Nephron progenitor cell (in vitro differentiated cells): ENCODE measurements around the gene IMPDH1.

Source experiments
- DNase-seq: peaks from one replicate; pipeline ENCODE4 v3.0.0; 2021
- H3K27ac Mint-ChIP-seq: 2 replicates; pipeline ENCODE4 v1.8.0; 2021; ENCODE audit warnings: mild to moderate bottlenecking, moderate library complexity, mixed read lengths
- H3K27me3 Mint-ChIP-seq: 2 replicates; pipeline ENCODE4 v1.8.0; 2021; ENCODE audit warnings: mild to moderate bottlenecking, low read depth, mixed read lengths; ENCODE audit not compliant: poor library complexity
- H3K36me3 Mint-ChIP-seq: 2 replicates; pipeline ENCODE4 v1.8.0; 2021; ENCODE audit warnings: low read depth, mixed read lengths
- H3K4me1 Mint-ChIP-seq: 2 replicates; pipeline ENCODE4 v1.8.0; 2021; ENCODE audit warnings: mixed read lengths
- H3K4me3 Mint-ChIP-seq: 2 replicates; pipeline ENCODE4 v1.8.0; 2021; ENCODE audit warnings: mild to moderate bottlenecking, moderate library complexity, mixed read lengths
- H3K9me3 Mint-ChIP-seq: 2 replicates; pipeline ENCODE4 v1.8.0; 2021; ENCODE audit warnings: mild to moderate bottlenecking, moderate library complexity, mixed read lengths
- CTCF ChIP-seq: fragments of 200-600 bp; sonication (generic); IDR thresholded peaks from 2 replicates; pipeline ENCODE4 v1.5.0; 2021; ENCODE audit warnings: antibody characterized with exemption

Gene IMPDH1

GRCh38 chr7:128393526-128394330 lies 16.1 kb downstream of the IMPDH1 start:
- no peak for DNase-seq
- TF ChIP-seq CTCF: no peak
- peaks cover 7% of the 10 kb centered on the region for H3K36me3 Mint-ChIP-seq
- H3K9me3 Mint-ChIP-seq: no peaks in the 10 kb centered on the region
- no peak overlapping the region for H3K27ac Mint-ChIP-seq
- no peaks in the 10 kb centered on the region for H3K27me3 Mint-ChIP-seq
- peaks cover 21% of the 10 kb centered on the region for H3K4me1 Mint-ChIP-seq
- H3K4me3 Mint-ChIP-seq: no peak overlapping the region

GRCh38 chr7:128392446-128393327 lies 17.1 kb downstream of the IMPDH1 start:
- peaks cover 7% of the 10 kb centered on the region for H3K36me3 Mint-ChIP-seq
- H3K27ac Mint-ChIP-seq: peak overlapping the region; percentile 22
- H3K9me3 Mint-ChIP-seq: no peaks in the 10 kb centered on the region
- no peak overlapping the region for H3K4me3 Mint-ChIP-seq
- no peak for TF ChIP-seq CTCF
- peaks cover 26% of the 10 kb centered on the region for H3K4me1 Mint-ChIP-seq
- peaks cover 7% of the 10 kb centered on the region for H3K27me3 Mint-ChIP-seq
- DNase-seq: no peak

GRCh38 chr7:128391805-128392204 lies 18.0 kb downstream of the IMPDH1 start:
- Mint-ChIP-seq H3K4me1 (peaks cover 26% of the 10 kb centered on the region), H3K36me3 (peaks cover 3% of the 10 kb centered on the region), H3K9me3 (no peaks in the 10 kb centered on the region), H3K27ac (no peak overlapping the region), H3K4me3 (no peak overlapping the region), H3K27me3 (peaks cover 16% of the 10 kb centered on the region)
- DNase-seq: no peak
- TF ChIP-seq CTCF: no peak

- Mint-ChIP-seq H3K4me3 (no peak overlapping the region), H3K4me1 (peaks cover 26% of the 10 kb centered on the region), H3K9me3 (no peaks in the 10 kb centered on the region), H3K27me3 (peaks cover 20% of the 10 kb centered on the region), H3K36me3 (no peaks in the 10 kb centered on the region), H3K27ac (no peak overlapping the region)
- DNase-seq: no peak
- no peak for TF ChIP-seq CTCF
Observed at GRCh38 chr7:128390871-128391565, 18.8 kb downstream of the IMPDH1 start.

- Mint-ChIP-seq H3K4me1 (peaks cover 26% of the 10 kb centered on the region), H3K9me3 (no peaks in the 10 kb centered on the region), H3K27me3 (peaks cover 23% of the 10 kb centered on the region), H3K27ac (no peak overlapping the region), H3K4me3 (no peak overlapping the region), H3K36me3 (no peaks in the 10 kb centered on the region)
- no peak for DNase-seq
- no peak for TF ChIP-seq CTCF
Observed at GRCh38 chr7:128389618-128390329, 20.0 kb downstream of the IMPDH1 start.
